TTC549 (cell line): ENCODE data around the gene ELOVL5.
"Not testable (repeated sequence)": the region's sequence is repeated elsewhere in the genome, so short reads cannot be mapped to it uniquely, and the experiment has no call there.

Experiments used
- FAIRE-seq: peaks from 2 replicates; lab custom pipeline; 2012; peaks lifted over from hg19 to GRCh38; lab: Jason Lieb, UNC

The ELOVL5 gene, protein sequence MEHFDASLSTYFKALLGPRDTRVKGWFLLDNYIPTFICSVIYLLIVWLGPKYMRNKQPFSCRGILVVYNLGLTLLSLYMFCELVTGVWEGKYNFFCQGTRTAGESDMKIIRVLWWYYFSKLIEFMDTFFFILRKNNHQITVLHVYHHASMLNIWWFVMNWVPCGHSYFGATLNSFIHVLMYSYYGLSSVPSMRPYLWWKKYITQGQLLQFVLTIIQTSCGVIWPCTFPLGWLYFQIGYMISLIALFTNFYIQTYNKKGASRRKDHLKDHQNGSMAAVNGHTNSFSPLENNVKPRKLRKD

DNA sequence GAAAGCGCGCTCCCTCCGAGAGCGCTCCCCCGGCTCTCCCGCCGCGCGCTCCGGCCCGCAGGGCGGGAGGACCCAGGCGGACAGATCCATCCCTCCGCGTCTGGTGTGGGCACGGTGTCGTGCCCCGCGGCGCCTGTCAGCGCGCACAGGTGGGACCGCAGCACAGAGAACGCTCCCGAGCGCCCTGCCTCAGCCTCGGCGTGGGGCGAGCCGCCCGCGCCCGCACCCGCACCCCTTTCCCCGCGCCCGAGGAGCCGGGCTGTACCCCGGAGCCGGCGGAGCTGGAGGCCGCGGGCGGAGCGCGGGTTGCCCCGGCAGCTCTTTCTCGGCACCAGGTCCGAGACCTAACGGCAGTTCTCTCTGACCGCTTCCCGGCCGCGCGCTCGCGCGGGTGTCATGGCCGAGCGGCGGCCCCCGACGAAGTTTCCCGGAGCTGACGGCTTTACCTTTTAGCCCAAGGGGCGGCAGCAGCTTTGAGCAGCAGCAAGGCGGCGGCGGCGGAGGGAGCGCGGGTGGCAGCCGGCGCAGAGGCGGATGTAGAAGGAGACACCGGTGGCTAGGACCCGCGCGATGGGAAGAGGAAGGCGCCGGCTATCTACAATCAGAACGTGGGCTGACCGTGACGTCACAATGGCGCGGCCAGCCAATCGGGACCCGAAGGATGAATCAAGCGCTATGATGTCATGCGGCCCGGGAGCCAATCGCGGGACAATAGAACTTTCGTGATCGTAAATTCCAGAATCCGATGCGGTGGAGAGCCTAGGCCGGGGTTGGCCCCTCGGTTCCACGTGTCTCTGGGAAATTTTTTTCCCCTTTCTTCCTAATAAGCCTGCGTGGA, at the start of gene ELOVL5:
TSS of gene ELOVL5 (minus strand) at position 580 of the 838 bp plus-strand sequence. CDS start 53,251 bp downstream, outside the sequence.
- FAIRE-seq, result peak; percentile 90

DNA sequence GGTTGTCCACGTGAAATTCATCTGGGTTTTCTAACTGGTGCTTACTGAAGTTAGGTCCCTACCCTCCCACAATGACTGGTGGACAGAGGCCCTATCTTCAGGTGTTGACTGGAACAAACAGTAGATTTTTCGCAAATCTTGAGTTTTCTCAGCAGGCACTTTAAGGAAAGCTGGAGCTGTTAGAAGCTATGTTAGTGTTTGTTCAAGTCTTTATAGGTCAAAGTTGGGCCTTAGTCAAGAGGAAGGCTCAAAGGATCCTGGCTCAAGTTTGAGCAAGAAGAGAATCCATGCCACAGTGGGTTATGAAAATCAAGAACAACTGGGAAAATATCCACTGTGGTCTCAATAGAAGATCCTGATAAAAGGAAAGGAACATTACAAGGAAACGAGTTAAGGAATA, 48.5 kb upstream of the ELOVL5 start:
- FAIRE-seq, result no peak

- FAIRE-seq, result no peak
These were observed 47.2 kb upstream of the ELOVL5 start for GRCh38 chr6:53395986-53396385.

GRCh38 chr6:53394704-53395103, 46.0 kb upstream of the ELOVL5 start:
- FAIRE-seq, result no peak

DNA sequence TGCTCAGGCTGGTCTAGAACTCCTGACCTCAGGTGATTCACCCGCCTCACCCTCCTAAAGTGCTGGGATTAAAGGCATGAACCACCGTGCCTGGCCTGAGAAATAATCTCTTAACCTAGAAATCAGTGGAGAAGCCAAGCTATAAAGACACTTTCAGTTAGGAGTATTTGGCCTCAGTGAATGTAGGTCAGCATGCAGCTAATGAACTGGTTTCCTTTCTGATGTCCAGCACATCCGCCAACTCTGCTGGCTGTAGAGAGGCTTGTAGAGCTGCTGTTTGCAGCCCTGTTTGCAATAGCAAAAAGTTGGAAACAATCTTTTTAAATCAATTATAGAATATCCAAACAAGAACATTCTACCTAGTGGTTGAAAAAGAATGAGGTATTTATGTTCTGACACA, 42.4 kb upstream of the ELOVL5 start:
- no peak for FAIRE-seq

DNA sequence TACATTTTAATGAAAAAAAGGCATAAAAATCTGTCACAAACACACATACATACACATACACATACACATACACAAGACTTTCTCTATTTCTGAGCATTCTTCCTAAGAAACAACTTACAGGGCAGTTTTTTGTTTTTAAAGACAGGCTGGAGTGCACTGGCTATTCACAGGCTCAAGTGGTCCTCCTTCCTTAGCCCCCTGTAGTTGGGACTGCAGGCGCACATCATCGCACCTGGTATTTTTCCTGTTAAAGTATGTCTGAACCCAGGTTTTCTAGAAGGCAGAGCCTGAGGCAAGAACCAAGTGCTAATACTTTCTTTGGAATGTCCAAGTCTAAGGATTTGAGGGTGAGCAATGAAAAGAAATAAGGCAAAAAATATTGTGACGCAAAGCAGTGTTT, 41.3 kb upstream of the ELOVL5 start:
- no peak for FAIRE-seq

DNA sequence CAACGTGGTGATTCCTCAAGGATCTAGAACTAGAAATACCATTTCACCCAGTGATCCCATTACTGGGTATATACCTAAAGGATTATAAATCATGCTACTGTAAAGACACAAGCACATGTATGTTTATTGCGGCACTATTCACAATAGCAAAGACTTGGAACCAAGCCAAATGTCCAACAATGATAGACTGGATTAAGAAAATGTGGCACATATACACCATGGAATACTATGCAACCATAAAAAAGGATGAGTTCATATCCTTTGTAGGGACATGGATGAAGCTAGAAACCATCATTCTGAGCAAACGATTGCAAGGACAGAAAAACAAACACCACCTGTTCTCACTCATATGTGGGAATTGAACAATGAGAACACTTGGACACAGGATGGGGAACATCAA, 39.9 kb upstream of the ELOVL5 start:
- FAIRE-seq, result not testable (repeated sequence)

- FAIRE-seq, result no peak
These were observed 33.7 kb upstream of the ELOVL5 start for GRCh38 chr6:53382421-53382820.

DNA sequence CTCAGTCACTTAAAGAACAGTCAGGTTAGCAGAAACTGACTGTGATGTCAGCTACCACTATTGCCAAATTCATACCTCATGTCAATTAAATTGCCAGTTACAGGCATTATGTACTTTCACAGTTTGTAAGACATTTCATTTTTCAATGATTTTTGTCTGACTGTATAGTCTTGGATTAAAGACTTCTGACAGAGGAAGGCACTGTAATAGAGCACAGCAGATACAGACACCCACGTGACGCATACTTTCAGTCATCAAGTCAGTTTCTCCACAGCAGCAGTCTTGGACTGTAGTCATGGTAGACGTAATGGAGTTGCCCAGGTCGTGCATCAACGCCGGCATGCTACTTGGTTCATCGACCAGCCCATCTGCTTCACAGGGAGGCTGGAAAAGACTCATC, 29.5 kb upstream of the ELOVL5 start:
- FAIRE-seq, result no peak

DNA sequence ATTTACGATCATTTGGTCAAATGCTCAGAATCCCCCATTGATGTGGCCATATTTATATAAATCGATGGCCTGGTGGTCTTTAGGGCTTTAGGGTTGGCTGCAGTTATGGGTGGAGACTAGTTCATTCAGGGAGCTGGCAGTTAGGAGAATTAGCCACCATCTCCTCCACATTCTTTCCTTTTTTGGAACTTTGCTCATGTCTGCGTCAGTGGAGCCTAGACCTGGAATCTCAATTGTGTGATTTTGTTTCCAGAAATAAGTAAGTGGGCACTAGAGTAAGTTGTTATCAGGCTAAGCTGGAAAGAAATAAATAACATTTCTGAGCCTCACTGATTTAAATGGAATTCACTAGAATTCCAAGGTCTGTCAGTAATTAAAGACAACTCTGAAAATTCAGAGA, 29.0 kb upstream of the ELOVL5 start:
- no peak for FAIRE-seq

DNA sequence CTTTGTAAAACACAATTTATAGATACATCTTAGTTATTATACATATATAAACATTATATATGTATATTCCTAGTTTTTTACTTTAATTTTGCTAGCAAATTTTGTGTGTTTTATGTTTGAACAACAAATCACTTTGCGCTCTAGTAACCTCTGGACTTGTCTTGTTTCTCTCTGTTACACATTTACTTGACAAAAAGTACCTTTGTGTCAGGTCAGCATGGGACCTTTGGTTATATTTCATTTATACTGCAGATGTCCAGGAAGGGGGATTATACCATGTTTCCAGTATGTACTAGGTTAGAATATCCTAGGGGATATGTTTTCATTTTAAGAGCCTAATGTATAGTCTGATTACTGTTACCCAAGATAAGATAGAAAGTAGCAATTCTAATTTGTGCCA, 28.5 kb upstream of the ELOVL5 start:
- no peak for FAIRE-seq

DNA sequence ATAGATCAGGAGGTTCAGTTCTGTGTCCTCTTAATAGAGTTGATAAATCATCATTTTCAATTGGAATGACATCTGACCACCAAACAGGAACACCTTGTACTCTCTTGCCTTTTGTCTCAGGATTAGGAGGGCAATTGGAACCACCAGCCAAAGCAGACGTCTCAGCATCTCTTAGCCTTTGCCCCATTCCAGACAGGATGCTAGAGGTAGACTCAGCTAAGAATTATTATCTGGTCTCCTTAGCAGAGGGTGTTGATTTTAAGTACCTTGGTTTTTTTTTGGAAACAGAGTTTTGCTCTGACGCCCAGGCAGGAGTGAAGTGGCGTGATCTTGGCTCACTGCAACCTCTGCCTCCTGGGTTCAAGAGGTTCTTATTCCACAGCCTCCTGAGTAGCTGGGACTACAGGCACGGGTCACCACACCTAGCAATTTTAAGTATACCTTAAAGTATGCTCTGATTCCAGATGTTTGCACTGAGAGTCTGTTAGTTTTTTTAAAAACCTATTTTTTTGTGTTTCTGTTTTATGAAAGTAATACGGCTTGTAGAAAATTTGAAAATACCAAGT, 28.0 kb upstream of the ELOVL5 start:
- no peak for FAIRE-seq

DNA sequence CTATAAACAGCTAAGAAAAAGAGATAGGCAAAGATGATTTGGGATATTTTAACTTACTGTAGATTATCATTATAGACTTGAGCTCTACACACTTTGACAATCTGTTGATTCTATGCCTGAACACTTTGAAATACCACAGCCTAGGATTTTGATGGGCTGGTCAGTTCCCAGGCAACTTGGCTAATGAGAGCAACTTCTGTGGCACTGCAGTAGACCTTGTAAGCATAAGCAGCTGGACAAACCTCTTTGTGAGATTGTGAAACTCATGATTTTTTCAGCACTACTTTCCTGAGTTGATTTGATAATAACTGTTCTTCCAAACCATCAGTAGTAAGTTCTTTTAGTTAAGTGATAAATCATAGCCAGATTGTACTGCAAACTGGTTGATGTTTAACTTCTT, 27.1 kb upstream of the ELOVL5 start:
- FAIRE-seq, result no peak

DNA sequence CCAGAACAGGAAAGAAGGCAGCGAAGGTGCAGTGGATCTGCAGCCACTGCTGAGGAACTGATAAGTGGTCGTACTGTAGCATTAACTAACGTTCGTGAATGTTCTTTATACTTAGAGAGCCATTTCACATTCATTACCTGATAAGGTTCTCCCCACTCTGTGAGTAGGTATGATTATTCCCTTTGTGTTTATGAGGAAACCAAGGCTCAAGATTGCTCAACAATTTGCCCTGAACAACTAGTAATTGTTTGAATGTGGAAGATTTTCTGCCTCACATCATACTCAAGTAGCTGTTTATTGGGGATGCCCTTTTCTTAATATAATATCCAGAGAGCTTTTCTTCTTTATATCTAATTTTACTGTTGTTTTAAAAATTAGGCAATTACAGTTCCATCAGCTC, 24.9 kb upstream of the ELOVL5 start:
- FAIRE-seq, result no peak

GRCh38 chr6:53369876-53370515, 21.2 kb upstream of the ELOVL5 start:
- FAIRE-seq, result no peak

GRCh38 chr6:53369051-53369450, 20.3 kb upstream of the ELOVL5 start:
- no peak for FAIRE-seq

DNA sequence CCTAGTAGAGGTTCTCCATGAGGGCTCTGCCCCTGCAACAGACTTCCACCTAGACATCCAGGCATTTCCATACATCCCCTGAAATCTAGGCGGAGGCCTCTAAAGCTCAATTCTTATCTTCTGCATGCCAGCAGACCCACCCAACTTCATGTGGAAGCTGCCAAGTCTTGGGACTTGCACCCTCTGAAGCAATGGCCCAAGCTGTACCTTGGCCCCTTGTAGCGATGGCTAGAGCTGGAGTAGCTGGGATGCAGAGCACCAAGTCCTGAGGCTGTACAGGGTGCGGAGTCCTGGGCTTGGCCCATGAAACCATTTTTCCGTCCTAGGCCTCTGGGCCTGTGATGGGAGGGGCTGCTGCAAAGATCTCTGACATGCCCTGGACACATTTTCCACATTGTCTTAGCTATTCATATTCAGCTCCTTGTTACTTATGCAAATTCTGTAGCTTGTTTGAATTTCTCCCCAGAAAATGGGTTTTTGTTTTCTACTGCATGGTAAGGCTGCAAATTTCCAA, 17.4 kb upstream of the ELOVL5 start:
- no peak for FAIRE-seq

GRCh38 chr6:53363341-53364079, 14.8 kb upstream of the ELOVL5 start:
- no peak for FAIRE-seq

DNA sequence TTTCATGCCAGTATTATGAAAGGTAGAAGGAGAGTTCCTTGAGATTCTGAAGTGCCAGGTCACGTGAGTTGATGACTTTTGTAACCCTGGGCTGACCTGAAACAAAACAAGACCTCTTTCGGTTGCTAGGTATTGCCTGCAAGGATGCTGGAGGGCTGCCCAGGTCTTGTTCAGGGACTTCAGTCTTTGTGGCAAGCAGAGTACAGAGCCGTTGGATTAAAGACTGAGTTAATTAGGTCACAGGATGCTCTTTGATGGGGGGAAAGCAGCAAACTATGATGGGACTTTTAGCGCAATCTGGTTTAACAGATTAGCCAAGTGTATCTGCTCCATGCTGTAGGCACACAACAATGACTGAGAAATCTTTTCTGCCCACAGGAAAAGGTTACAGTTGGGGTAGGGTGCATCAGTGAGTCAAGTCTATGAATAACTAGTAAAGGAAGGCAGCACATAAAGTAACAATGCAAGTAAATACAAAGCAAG, 12.8 kb upstream of the ELOVL5 start:
- FAIRE-seq, result no peak

DNA sequence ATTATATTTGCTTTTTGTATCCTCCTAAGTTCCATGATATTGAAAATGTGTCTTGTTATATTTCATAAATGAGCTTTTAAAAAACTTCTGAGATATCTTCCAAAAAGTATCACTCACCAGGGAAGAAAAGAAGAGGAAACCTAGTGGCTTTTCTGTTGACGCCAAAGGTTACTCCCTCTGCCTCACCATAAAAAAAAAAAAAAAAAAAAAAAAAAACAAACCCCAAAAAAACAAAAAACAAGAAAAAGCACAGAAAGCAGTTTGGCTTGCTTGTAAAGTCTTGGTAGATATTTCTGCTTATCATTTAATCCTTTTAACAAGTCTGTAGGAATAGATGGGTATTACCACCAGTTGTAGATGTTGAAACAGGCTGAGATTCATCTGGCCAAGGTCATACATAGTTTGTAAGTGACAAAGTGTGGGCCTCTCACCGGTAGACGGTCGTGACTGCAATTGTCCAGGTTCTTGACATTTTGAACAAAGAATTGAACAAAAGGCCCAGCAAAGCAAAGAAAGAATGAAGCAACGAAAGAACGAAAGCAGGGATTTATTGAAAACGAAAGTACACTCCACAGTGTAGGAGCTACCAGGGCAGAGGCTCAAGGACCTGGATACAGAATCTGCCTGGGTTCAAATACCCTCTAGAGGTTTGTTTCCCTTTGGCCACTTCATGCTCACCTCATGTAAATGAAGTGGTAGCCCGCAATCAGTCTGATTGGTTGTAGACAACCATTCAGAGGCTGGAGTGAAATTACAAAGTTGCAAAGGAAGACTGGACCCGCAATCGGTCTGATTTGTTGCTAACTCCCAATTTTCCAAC, 11.6 kb upstream of the ELOVL5 start:
- no peak for FAIRE-seq

DNA sequence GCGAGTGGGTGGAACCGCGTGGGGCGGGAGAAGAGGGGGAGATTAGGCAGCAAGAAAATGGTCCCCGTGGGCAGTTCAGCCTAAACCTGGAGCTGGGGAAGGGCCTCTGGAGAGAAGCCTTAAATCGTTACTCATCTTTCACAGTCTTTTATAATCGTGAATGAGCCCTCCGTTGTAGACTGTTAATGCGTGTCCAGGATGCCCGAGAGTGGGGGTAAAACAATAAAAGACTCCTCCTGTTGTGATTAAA, 11.0 kb upstream of the ELOVL5 start:
- FAIRE-seq, result no peak
